ENCODE measurements around the gene PCNX1.

- TF ChIP-seq EZH2phosphoT487 (IDR thresholded peaks at IDR 0.05; ENCODE audit: insufficient read depth, low read depth) (no peak), EZH2 (IDR thresholded peaks at IDR 0.05; ENCODE audit: insufficient read depth, poor library complexity, severe bottlenecking) (no peak)
Measured at GRCh38 chr14:70988452-70988851, 81.2 kb downstream of the PCNX1 start.

Data from GM23248 (cell line).